ENCODE data around the gene DDX27. TPM values are rescaled to one million over a fixed set of nuclear protein-coding genes. Genes with fewer than 3 reads are reported as not detected.

Gene DDX27
- total RNA-seq, 1 experiment from 2014 or later, result 80.8 TPM

DNA sequence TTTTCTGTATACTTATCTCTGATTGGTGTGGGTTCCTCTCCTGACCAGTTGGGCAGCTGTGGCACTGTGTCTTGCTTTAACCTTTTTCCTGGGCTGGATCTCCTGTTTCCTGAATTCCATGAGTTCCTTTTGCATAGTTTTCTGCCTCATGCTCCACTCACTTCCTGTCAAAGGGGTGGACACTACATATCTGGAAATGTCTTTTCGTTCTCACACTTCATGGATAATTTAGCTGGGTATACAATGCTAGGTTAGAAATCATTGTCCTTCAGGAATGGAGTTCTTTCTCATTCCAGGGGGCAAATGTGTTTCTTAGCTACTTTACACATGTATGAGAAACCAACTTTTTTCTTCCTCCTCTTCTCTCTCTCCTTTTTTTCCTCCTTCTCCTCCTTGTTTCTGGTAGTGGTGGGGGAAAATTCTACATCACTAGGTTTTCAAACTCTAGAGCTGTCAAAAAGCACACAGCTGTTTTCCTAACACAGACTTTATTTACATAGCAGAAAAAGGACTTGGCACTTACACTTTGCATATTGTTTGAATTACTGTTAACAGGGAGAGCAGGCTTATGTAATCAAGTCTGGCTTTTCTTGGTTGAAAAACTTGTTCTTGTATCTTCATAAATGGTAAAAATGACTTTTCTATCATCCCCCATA is 9.0 kb upstream of the DDX27 start:
- Histone ChIP-seq H3K9me3 (ENCODE audit: low read length) (peaks cover 10% of the 10 kb centered on the region), H3K79me2 (ENCODE audit: low read length) (no peaks in the 10 kb centered on the region), H3K9ac (ENCODE audit: low read length) (no peak overlapping the region), H3K27ac (ENCODE audit: low read length) (no peak overlapping the region), H3K4me3 (ENCODE audit: low read length) (no peak overlapping the region), H2AFZ (ENCODE audit: low read length) (no peak overlapping the region), H3K36me3 (ENCODE audit: low read depth, low read length) (no peaks in the 10 kb centered on the region), H3K4me2 (ENCODE audit: low read length) (no peak overlapping the region), H3K4me1 (ENCODE audit: insufficient read depth, low read length) (no peaks in the 10 kb centered on the region), H3K9me2 (replicated peaks; ENCODE audit: low read length) (no peaks in the 10 kb centered on the region; the same call in 1 of the 2 replicates), H3F3A (ENCODE audit: low read length, unreplicated experiment) (no peaks in the 10 kb centered on the region), H3K27me3 (ENCODE audit: low read length) (no peaks in the 10 kb centered on the region), H4K20me1 (ENCODE audit: low read length) (no peaks in the 10 kb centered on the region)
- TF ChIP-seq CTCF (conservative IDR thresholded peaks at IDR 0.05; ENCODE audit: low read depth, low read length), result no peak
- TF ChIP-seq EZH2phosphoT487 (IDR thresholded peaks at IDR 0.05; ENCODE audit: borderline replicate concordance, low read length), result no peak
- ChIA-PET POLR2A (ENCODE audit: unreplicated experiment) (no interaction called here), CTCF (no interaction called here)
- DNase-seq, result no peak
- ATAC-seq, result no peak
- intact Hi-C loops (cut with micrococcal nuclease), result no loop called here
- no TSS peak for BruUV-seq (replicated peaks)

DNA sequence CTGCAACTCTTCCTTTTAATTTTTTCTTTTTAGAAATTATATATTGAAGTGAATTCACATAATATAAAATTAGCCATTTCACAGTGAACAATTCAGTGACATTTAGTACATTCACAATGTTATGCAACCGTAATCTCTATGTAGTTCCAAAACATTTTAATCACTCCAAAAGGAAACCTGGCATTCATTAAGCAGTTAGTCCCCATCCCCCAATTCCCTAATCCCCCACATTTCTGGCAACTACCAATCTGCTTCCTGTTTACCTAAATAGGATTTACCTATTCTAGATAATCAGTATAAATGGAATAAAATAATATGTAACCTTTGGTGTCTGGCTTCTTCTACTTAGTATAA is 8.5 kb upstream of the DDX27 start:
- Histone ChIP-seq H3K36me3 (ENCODE audit: low read depth, low read length) (no peaks in the 10 kb centered on the region), H3K9ac (ENCODE audit: low read length) (no peak overlapping the region), H3K4me3 (ENCODE audit: low read length) (no peak overlapping the region), H3K4me2 (ENCODE audit: low read length) (no peak overlapping the region), H3K4me1 (ENCODE audit: insufficient read depth, low read length) (no peaks in the 10 kb centered on the region), H3F3A (ENCODE audit: low read length, unreplicated experiment) (no peaks in the 10 kb centered on the region), H3K27me3 (ENCODE audit: low read length) (no peaks in the 10 kb centered on the region), H2AFZ (ENCODE audit: low read length) (no peak overlapping the region), H3K79me2 (ENCODE audit: low read length) (no peaks in the 10 kb centered on the region), H3K27ac (ENCODE audit: low read length) (no peak overlapping the region), H3K9me3 (ENCODE audit: low read length) (peaks cover 10% of the 10 kb centered on the region), H3K9me2 (replicated peaks; ENCODE audit: low read length) (no peaks in the 10 kb centered on the region; the same call in 1 of the 2 replicates), H4K20me1 (ENCODE audit: low read length) (no peaks in the 10 kb centered on the region)
- TF ChIP-seq CTCF (conservative IDR thresholded peaks at IDR 0.05; ENCODE audit: low read depth, low read length) (no peak), EZH2phosphoT487 (IDR thresholded peaks at IDR 0.05; ENCODE audit: borderline replicate concordance, low read length) (no peak), EZH2 (IDR thresholded peaks at IDR 0.05; ENCODE audit: low read length, unreplicated experiment) (no peak)
- ATAC-seq (no peak), DNase-seq (no peak)
- intact Hi-C loops (cut with micrococcal nuclease), result no loop called here
- BruUV-seq (replicated peaks), result no TSS peak
- ChIA-PET CTCF (no interaction called here), POLR2A (ENCODE audit: unreplicated experiment) (no interaction called here)

DNA sequence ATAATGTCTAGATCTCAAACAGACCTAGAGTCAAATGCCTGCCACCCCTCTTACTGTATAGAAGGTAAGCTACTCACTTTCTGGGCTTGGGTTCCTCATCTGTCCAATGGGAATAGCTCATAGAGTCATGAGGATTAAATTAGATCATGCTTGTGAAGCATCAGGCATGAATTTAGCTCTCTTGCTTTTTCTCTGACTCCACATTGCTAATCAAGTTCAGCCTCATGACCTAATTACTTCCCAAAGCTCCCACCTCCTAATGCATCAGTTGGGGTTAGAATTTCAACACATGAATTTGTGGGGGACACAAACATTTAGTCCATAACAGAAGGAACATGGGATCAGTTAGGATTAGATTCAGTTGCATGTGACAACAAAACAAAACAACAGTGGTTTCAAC is 4.6 kb upstream of the DDX27 start:
- intact Hi-C loops (cut with micrococcal nuclease), result no loop called here
- CTCF ChIA-PET, result no interaction called here

More for the DNA sequence above, 4.6 kb upstream of the DDX27 start:
- Histone ChIP-seq H4K20me1 (ENCODE audit: low read length) (no peaks in the 10 kb centered on the region), H3K36me3 (ENCODE audit: low read depth, low read length) (no peaks in the 10 kb centered on the region), H2AFZ (ENCODE audit: low read length) (no peak overlapping the region), H3K9me2 (replicated peaks; ENCODE audit: low read length) (no peaks in the 10 kb centered on the region; the same call in 1 of the 2 replicates), H3K27me3 (ENCODE audit: low read length) (no peaks in the 10 kb centered on the region), H3K4me3 (ENCODE audit: low read length) (no peak overlapping the region), H3K9ac (ENCODE audit: low read length) (no peak overlapping the region), H3K79me2 (ENCODE audit: low read length) (peaks cover 3% of the 10 kb centered on the region), H3F3A (ENCODE audit: low read length, unreplicated experiment) (no peaks in the 10 kb centered on the region), H3K9me3 (ENCODE audit: low read length) (peaks cover 10% of the 10 kb centered on the region), H3K27ac (ENCODE audit: low read length) (no peak overlapping the region), H3K4me1 (ENCODE audit: insufficient read depth, low read length) (peaks cover 7% of the 10 kb centered on the region; the same call in 1 of the 2 replicates), H3K4me2 (ENCODE audit: low read length) (no peak overlapping the region)
- POLR2A ChIA-PET (ENCODE audit: unreplicated experiment), result no interaction called here
- ATAC-seq (no peak), DNase-seq (no peak)
- TF ChIP-seq CTCF (conservative IDR thresholded peaks at IDR 0.05; ENCODE audit: low read depth, low read length), result no peak
- TF ChIP-seq EZH2 (IDR thresholded peaks at IDR 0.05; ENCODE audit: low read length, unreplicated experiment), result no peak
- no peak for TF ChIP-seq EZH2phosphoT487 (IDR thresholded peaks at IDR 0.05; ENCODE audit: borderline replicate concordance, low read length)
- BruUV-seq (replicated peaks), result no TSS peak
